T1000 (cell line): ENCODE data around the gene OPN4.
A peak's percentile ranks its signal among the peaks of the same experiment; 100 is the strongest.
"Not testable (repeated sequence)": the region's sequence is repeated elsewhere in the genome, so short reads cannot be mapped to it uniquely, and the experiment has no call there.

Experiments used
- DNase-seq: peaks from one replicate; lab custom pipeline; 2025; ENCODE audit warnings: mixed read lengths; lab: John Stamatoyannopoulos, UW

OPN4 gene, protein sequence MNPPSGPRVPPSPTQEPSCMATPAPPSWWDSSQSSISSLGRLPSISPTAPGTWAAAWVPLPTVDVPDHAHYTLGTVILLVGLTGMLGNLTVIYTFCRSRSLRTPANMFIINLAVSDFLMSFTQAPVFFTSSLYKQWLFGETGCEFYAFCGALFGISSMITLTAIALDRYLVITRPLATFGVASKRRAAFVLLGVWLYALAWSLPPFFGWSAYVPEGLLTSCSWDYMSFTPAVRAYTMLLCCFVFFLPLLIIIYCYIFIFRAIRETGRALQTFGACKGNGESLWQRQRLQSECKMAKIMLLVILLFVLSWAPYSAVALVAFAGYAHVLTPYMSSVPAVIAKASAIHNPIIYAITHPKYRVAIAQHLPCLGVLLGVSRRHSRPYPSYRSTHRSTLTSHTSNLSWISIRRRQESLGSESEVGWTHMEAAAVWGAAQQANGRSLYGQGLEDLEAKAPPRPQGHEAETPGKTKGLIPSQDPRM

DNA sequence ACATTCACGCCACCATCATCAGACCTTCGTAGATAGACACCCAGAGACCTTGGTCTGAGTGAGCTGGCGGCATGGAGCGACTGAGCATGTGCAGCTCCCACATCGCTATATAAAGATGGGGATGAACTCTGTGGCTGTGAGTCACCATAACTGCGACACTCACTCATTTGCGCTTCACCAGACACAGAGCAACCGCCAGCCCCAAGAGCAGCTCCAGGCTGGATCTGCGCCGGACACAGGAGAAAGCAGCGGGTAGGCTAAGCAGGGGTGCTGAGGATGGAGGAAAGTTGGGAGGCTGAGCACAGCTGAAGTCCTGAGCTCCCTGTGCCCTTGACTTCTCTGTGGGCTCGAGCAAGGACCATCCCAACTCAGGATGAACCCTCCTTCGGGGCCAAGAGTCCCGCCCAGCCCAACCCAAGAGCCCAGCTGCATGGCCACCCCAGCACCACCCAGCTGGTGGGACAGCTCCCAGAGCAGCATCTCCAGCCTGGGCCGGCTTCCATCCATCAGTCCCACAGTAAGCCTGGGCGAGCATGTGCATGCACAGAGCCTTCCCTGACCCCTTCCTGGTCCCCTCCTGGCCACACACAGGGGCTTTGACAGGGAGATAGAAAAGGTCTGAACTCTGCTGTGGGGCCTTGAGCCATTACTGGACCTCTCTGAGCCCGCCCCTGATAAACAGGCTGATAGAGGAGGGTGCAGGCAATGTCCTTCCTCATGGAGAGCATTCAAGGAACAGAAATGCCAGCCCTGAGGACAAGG, at the start of gene OPN4:
Gene OPN4, plus strand, starts transcription at position 137 of the 762 bp plus-strand sequence. Its CDS starts 237 bp downstream, at position 374.
- peak; percentile 66 for DNase-seq

DNA sequence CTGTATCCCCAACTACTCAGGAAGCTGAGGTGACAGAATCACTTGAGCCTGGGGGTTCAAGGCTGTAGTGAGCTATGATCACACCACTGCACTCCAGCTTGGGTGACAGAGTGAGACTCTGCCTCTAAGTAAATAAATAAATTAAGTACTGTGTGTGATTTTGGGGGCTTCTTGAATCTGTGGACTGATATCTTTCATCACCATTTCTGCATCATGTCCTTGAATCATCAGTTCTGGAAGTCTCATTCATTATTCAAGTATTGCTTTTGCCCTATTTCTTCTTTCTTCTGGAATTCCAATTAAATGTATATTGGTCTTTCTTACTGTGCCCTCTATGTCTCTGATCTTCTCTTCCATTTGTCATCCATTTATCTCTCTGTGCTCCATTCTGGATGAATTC, 46.7 kb upstream of the OPN4 start:
- no peak for DNase-seq

DNA sequence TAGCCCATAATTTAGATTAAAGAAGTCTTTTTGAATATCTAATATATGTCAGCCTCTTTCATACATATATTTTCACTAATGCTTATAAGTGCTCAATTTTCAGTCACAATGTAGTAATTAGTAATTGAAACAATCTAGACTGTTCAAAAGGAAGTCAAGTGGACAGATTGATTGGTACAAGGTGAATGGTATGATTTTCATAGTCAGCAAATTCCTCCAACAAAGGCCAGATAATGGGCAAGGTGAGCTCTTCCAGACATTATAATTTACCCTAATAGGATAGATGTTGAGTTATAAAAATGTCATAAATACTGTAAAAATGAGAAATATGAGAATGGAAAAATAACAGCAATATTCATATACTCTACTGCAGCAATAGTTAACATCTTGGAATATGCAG, 44.4 kb upstream of the OPN4 start:
- no peak for DNase-seq

DNA sequence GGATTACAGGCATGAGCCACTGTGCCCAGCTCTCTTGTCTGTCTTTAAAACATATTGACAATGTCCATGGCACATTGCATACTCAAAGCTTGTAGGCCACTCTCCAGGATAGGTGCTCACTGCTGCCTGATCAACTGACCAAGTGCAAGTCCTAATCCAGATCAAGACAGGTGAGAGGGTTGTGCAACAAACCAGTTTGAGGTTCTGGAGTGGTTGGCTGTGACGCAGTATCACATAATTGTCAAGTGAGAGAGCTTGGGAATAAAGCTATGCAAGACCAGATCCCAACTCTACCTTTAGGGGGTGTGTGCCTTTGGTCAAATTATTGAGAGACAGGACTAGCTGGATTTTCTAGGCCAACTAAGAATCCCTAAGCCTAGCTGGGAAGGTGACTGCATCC, 43.0 kb upstream of the OPN4 start:
- DNase-seq: no peak

DNA sequence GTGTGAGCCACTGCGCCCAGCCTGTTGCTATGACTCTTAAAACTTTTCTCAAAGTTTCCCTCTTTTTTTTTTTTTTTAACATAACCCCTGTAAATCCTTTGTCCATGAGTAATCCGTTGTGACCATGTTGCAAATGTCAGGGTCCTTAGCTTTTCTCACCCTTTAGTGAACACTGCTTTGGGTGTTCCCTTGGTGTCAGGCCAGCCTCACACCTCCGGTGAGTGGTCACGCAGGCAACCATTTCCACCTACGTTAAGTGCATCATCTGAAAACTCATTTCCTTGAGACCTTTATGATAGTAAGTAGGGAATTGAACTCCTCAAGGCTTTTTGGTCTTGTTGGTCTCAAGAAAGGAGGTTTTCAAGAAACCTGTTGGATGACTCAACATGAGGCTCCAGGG, 41.3 kb upstream of the OPN4 start:
- no peak for DNase-seq

DNA sequence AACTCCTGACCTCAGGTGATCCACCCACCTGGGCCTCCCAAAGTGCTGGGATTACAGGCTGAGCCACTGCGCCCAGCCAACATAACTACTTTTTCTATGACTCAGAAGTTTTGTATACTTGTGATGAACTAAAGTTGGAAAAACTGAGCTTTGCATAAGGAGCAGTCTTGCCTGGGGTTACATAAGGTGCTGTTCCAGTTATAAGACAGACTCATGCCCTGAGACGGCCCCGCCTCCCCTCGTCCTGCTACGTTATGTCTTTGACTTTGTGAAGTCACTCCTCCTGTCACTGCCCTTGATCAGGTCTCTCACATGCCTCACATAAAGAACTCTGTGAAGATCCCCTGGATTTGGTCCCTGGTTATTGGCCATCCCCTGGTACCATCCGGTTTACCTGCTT, 40.4 kb upstream of the OPN4 start:
- DNase-seq: no peak

DNA sequence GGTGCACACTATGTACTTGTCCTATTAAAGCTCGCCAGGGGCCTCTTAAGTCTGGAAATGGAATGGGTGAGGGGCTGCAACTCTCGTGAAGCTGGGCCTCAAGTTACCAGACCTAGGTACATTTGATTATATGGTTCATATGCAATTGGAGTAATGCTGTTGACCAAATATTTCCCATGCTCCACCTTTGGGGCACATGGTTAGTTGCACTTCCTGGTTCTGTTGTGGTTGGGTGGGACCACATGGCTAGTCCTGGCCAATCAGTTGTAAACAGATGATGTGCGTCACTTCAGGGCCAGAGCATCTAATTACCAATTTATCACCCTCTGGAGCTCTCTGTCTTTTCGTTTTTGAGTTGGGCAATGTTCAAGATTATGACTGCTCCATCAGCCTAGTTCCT, 39.5 kb upstream of the OPN4 start:
- DNase-seq: no peak

DNA sequence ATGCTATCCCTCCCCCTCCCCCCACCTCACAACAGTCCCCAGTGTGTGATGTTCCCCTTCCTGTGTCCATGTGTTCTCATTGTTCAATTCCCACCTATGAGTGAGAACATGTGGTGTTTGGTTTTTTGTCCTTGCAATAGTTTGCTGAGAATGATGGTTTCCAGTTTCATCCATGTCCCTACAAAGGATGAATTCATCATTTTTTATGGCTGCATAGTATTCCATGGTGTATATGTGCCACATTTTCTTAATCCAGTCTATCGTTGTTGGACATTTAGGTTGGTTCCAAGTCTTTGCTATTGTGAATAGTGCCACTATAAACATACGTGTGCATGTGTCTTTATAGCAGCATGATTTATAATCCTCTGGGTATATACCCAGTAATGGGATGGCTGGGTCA, 37.1 kb upstream of the OPN4 start:
- DNase-seq: not testable (repeated sequence)

DNA sequence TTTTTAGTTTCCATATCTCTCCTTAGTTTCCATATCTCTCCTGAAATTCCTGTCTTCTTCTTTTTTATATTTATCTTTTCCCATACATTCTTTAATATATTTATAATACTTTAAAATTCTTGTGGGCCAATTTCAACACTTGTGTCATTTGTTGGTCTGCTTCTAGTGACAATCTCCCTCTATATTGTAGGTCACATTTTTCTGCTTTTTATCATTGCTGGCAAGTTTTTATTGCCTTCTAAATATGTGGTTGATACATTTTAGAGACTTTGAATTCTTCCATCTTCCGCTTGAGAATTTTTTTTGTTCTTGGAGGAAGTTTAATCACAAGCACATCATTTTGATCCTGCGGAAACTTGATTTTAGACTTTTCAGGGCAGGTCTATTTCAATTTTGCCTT, 26.0 kb upstream of the OPN4 start:
- DNase-seq: no peak

DNA sequence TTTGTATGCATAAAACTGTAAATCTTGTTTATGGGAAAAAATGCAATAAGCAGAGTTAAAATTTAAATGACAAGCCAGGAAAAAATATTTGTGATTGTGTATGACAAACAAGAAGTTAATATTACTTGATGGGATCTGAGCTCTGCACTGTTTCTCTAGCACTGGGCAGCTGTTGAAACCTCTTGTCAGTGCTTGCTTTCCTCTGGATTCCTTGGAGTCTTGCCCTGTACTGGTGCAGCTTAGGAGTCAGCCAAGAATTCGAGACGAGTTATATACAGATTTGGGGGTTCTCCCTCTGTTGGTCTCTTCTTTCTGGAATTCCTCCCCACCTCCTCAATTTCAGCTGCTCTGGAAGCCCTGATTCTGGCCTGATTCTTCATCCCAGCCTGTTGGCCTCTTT, 24.3 kb upstream of the OPN4 start:
- no peak for DNase-seq

DNA sequence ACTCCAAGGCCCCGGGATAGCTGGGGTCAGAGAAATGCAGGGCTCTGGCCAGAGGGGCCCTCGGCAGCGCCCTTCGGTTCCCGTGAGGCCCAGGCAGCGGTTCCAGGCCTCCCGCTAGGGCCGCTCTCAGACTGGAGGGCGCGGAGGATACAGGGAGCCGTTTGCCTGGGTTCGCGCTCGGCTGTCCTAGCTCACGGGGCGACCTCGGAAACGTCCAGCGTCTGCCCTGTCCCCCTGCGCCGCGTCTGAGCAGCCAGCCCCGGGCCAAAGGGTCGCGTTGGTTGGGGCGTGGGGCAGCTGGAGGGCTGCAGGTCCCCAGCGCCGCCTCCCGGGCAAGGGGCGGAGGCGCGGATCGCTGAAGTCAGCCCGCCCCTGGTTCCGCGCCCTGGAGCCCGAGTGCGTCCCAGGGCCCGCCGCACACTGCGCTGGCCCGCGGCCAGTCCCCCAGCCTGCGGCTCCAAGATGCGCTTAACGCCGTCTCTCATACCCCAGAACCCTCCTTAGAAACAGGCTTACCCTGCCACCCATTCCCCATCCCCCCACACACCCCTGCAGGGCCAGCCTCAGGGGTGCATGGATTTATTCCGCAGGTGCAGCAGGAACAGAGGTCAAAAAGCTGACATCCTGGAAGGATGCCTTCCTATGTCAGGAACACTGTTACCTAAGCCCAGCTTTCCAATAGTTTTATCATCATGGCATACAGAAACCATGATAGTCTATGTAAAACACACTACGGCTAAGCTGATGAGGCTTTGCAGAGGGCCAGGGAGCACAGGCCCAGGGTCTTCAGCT, 22.1 kb upstream of the OPN4 start:
- no peak for DNase-seq

DNA sequence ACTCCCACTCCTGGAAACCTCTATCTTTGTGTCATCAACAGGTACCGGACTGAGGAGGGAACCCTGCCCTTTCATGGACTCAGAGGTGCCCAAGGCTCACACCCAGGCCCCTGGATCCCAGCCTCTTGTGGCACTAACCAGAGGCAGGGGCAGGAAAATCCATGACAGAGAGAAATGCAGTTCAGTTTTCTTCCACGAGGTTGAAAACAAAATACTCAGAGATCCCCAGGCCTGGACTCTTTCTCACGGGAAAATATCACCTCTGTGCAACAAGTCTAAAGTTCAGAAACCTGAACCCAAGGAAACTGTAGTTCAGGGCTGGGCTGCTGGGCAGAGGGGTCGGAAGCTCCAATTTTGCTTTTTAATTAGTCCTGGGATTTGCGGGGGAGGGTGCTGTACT, 21.4 kb upstream of the OPN4 start:
- DNase-seq: no peak

DNA sequence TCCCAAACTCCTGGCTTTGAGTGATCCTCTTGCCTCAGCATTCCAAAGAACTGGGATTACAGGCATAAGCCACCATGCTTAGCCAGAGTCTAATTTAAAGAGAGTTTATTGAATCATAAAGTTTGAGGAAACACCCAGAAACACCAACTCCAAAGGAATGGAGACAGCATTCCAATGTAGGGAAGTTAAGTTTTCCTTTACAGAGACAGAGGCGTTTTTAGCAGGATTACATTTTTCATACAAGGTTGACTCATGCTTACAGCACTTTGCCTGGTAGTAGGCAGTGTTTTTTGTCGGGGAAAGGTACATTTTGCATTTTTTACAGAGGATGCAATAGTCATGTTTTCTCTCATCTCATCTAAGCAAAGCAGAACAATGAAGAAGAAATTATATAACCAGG, 18.9 kb upstream of the OPN4 start:
- no peak for DNase-seq

DNA sequence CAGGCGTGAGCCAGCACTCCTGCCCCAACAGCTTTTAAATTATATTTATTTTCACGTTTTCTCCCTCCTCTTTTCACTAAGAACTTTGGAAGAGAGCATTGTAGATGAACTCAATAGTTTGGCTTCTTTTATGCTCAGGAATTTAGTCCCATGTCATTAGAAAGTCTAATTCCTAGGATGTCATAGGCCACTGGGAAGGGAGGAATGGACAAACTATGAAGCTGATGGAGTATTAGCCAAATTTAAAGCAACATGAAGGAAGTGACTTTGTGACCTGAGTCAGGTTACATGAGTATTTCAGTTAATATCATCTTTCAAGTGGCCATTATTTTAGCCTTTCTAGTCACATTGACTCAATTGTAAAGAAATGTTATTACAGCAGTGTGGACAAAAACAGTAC, 18.0 kb upstream of the OPN4 start:
- no peak for DNase-seq

DNA sequence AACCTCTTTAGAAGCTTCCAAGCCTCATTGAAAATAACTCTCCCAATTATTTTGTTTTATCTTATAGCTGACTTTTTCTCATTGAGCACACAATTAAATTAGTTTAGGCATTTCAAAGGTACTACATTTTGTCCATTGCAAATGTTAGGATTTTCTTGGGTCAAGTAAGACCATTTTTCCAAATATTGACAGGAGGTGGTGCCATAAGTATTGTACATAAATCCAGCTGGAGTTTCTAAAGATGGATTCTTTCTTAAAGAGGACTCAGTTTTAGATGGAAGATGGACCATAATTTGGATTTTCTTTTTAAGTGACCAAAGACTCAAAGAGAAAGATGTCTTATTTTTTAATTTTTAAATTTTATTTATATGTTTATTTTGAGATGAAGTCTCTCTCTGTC, 12.3 kb upstream of the OPN4 start:
- no peak for DNase-seq

DNA sequence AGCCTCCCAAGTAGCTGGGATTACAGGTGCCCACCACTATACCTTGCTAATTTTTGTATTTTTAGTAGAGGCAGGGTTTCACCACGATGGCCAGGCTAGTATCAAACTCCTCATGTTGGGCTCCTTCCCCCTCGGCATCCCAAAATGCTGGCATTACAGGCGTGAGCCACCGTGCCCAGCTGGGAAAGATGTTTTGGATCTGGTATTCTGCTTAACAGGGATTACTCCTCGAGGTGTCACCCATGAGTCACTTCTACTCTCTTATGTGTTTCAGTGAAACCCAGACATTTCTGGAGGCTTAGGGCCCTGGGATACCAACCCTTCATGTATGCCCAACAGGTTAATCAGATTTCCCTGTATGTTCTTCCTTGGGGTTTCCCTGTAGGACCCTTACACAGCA, 11.8 kb upstream of the OPN4 start:
- no peak for DNase-seq

DNA sequence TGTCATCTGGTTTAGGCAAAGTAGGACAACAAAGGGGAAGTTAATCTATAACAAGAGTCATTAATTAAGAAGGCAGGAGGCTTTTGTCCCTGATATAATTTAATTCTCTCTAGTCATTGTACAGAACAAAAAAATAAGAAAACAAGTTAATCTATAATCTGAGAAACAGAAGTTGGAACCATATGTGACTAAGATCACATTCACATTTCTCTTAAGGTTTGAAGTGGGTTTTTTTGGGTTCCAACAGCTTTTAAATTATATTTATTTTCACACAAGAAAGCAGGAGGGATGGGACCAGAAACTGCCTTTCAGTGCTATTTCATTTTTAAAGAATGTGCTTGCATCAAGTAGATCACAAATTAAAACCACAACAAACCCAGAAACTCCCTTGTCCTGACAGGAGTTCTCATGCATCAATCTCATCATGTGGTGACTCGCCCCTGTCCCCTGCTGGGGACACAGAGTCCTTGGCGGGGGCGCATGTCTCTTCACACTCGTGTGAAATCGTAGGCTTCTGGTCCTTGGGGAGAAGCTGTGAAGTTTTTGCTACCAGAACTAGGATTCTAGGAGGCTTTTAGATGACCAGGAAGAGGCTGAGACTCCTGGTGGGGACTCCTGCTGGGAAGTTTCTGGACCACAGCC, 10.1 kb upstream of the OPN4 start:
- DNase-seq: no peak

DNA sequence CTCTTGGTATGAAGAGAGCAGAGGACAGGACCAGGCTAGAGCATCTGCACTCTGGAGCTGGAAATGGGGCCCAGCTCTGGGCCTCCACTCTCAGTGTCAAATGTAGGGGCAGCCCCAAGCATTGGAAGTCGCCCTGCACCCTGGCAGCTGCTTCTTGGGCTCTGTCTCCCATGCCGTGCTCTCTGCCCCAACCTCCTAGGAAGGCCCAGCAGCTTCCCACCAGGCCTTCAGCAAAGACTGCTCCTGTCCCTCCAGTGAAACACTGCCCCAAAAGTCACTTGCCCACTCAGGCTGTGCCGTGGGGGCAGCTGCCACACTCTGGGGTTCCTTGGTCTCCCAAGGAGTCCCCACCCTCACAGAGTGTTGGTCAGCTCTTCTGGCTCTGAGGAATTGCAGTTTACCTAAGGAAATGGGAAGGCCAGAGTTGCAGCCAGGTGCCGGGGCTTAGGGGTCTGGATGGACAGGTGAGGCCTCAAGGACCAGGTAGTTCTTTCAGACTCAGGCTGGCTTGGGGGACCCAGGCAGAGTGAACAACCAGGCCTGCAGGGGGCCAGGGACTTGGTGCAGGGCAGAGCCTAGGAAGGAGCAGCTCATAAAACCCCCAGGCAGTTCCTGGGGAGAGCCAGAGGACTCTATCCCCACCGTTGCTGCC, 9.4 kb upstream of the OPN4 start:
- no peak for DNase-seq

DNA sequence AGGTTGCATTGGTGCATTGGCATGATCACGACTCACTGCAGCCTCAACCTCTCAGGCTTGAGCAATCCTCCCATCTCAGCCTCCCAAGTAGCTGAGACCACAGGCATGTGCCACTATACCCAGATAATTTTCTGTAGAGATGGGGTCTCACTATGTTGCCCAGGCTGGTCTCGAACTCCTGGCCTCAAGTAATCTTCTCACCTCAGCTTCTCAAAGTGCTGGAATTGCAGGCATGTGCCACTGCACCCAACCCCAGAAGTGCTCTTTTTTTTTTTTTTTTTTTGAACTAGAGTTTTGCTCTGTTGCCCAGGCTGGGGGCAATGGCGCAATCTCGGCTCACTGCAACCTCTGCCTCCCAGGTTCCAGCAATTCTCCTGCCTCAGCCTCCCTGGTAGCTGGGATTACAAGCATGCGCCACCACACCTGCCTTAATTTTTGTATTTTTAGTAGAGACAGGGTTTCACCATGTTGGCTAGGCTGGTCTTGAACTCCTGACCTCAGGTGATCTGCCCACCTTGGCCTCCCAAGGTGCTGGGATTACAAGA, 8.7 kb upstream of the OPN4 start:
- not testable (repeated sequence) for DNase-seq

DNA sequence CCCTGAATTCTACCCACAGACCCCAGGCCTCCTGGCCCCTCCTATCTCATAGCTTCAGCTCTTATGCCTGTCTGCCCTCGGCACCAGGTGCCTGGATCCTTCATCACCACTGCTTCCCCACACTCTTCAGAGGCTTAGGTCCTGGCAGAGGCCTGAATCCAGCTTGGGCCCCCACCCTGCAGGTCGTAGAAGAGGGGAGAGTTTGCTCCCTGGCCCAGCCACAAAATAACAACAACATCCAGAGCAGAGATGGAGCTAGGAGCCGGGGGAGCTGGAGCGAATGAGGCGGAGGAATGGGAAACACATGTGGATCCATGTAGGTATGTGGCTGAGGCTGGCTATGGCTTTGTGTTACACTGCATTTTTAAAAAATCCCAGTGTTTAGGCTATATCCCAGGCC, 7.8 kb upstream of the OPN4 start:
- no peak for DNase-seq

DNA sequence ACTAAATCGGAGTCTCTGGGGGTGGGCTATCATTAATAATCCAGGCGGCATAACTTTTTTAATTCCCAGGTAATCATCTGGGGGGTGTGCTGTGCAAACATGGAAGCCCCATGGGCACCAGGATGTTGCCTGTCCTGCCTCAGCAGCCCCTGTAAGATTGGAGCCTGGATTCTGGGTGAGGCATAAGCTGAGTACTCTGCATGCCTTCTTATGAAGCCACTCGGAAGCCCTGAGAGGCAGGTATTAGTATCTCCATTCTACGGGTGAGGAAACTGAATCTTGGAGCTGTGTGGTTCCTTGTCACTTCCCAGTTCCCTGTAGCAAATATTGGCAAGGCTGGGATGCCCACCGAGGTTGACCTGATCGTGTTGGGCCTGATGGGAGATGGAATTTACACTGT, 7.4 kb upstream of the OPN4 start:
- DNase-seq: no peak
